Loucy (cell line): ENCODE results near the gene GADD45B.
A peak's percentile ranks its signal among the peaks of the same experiment; 100 is the strongest.

Source experiments
- CTCF ChIP-seq: fragments of 200-600 bp; sonication (generic); conservative IDR thresholded peaks from 2 replicates; pipeline ENCODE4 v1.5.1; 2014; ENCODE audit warnings: mild to moderate bottlenecking, antibody characterized with exemption, low read length
- EZH2phosphoT487 ChIP-seq: fragments of 200-600 bp; IDR thresholded peaks from 2 replicates; pipeline ENCODE4 v1.6.1; 2018; ENCODE audit warnings: antibody characterized with exemption, mild to moderate bottlenecking, moderate library complexity, borderline replicate concordance

- TF ChIP-seq CTCF = peak; percentile 39; the same call in 1 of the 2 replicates
- TF ChIP-seq EZH2phosphoT487 = no peak
Measured at GRCh38 chr19:2478278-2478755, 2.4 kb downstream of the GADD45B start.
